SHP77 treated with DMSO at 0.1 percent for 48 hours (cell line): ENCODE data around the gene NDOR1.

ENCODE experiments used
- DNase-seq: peaks from one replicate; lab custom pipeline; 2025; lab: John Stamatoyannopoulos, UW

NDOR1 gene

DNA sequence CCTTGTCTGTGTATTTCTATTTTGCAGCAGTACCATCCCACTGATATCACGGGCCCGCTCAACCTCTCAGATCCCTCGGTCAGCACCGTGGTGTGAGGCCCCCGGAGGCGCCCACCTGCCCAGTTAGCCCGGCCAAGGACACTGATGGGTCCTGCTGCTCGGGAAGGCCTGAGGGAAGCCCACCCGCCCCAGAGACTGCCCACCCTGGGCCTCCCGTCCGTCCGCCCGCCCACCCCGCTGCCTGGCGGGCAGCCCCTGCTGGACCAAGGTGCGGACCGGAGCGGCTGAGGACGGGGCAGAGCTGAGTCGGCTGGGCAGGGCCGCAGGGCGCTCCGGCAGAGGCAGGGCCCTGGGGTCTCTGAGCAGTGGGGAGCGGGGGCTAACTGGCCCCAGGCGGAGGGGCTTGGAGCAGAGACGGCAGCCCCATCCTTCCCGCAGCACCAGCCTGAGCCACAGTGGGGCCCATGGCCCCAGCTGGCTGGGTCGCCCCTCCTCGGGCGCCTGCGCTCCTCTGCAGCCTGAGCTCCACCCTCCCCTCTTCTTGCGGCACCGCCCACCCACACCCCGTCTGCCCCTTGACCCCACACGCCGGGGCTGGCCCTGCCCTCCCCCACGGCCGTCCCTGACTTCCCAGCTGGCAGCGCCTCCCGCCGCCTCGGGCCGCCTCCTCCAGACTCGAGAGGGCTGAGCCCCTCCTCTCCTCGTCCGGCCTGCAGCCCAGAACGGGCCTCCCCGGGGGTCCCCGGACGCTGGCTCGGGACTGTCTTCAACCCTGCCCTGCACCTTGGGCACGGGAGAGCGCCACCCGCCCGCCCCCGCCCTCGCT is 37.5 kb upstream of the NDOR1 start:
- DNase-seq = no peak

DNA sequence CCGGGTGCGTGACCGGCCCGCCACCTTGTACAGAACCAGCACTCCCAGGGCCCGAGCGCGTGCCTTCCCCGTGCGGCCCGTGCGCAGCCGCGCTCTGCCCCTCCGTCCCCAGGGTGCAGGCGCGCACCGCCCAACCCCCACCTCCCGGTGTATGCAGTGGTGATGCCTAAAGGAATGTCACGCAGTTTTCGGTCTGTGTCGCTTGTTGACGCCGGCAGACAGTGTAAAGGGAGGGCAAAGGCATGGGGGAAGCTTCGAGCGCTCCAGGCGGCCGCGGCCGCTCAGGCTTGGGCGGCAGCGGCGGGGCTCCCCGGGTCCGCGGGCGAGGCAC is 37.0 kb upstream of the NDOR1 start:
- DNase-seq = no peak

DNA sequence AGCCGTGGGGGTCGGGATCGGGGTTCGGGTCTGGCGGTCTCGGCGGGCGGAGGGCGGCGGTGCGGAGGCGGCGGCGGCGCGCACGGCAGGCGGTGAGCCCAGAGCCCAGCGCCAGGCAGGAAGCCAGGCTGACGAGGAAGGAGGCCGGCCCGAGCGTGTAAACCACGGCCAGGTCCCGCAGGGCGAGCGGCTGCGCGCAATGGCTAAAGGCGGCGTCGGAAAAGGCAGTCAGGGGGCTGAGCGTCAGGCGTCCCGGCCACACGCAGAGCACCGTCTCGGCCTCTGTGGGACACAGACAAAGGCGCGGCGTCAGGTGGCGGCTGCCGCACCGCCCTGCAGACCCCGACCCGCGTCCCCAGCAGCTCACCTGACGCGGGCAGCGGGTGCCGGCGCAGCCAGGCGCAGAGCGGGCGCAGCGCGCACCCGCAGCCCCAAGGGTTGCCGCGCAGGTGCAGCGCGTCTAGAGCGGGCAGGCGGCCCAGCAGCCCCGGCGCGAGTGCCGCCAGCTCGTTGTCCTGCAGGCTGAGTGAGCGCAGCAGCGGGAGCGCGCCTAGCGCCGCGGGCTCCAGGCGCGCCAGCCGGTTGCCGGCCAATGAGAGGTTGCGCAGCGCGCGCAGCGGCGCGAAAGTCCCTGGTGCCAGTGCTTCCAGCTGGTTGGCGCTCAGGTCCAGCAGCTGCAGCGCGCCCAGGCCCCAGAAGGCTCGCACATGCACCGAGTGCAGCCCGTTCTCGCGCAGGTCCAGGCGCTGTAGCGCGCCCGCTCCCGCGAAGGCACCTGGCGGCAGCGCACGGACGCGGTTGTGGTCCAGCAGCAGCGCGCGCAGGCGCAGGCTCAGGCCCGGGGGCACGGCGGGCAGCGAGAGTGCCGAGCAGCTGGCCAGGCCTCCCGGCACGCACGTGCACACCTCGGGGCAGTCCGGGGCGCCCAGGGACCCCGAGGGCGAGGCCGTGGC is 36.3 kb upstream of the NDOR1 start:
- DNase-seq = peak; percentile 72

DNA sequence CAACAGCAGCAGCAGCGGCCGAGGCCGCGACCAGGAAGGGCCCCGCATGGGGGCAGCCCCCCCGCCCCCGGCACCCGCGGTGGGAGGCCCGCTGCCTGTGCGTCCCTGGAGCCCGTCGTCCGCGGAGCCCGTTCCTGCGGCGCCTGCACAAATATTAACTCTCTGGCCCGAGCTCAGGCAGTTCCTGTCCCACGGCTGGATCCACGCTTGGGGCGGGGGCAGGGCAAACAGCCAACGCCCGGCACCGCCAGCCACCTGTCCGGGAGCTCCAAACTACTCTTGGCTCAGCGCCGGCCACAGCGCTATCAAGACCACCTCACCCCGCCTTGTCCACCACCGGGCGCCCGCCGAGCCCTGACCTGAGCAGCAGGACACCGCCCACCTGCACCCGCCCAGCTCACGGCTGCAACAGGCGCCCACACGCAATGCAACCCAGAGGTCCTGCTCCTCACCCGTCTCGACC is 35.6 kb upstream of the NDOR1 start, which contains the start of gene LRRC26:
Gene LRRC26 (minus strand): TSS at position 156 of the 463 bp plus-strand sequence. CDS start 108 bp downstream, at position 48.
- DNase-seq = no peak

DNA sequence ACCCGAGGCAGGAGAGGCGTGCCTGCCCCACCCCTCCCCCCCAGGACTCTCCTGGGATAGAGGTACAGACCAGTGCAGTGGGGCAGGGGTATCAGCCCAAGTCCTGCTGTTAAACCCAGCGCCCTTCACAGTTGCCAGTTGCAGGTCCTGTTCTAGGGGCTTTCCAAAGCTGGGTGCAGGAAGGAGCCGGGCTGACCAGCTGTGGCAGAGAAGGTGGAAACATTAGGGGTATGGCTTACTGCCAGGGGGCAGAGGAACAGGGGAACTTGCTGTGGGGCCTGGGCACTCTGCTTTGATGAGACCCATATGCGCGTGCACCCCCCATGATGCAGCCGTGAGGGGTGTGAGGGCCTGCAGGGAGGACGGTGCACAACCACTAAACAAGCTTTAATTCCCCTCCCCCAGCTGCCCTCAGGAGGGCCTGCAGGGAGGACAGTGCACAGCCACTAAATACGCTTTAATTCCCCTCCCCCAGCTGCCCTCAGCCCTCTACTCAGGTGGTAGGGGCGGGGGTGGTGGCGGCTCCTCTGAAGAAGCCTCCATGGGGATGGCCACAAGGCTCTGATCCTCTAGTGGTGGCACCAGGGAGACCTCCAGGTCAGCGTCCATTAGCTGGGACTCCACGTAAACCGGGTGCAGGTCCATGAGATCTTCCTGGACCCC is 34.9 kb upstream of the NDOR1 start:
- no peak for DNase-seq

DNA sequence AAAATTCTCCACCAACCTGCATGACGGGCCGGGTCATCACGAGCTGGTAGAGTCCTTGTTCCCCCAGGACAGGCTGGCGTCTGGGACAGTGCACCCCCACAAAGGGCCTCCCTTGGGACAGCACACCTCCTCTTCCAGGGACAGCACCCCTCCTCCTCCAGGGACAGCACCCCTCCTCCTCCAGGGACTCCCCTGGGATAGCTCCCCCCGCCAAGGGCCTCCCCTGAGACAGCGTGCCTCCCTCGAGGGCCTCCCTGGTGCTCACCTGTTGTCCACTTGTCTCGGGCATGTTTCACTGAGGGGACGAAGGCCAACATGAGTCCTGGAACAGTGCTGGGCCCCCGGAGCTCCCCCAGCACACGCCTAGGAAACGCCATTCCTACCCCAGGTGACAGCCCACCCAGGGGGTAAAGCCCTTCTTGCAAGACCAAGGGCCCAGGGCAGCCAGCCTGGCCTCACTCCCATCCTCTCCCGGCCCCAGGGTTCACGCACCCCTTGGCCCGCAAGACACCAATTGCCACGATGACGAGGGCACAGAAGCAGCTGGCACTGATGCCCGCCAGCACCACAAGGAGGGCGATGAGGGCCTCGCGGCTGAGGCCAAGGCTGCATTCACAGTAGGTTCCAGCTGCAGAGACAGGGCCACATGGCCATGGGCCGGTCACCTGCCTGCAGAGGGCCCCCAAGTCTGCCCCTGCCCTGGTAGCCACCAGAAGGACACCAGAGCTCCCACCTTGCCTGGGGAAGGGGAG is 34.2 kb upstream of the NDOR1 start:
- no peak for DNase-seq

DNA sequence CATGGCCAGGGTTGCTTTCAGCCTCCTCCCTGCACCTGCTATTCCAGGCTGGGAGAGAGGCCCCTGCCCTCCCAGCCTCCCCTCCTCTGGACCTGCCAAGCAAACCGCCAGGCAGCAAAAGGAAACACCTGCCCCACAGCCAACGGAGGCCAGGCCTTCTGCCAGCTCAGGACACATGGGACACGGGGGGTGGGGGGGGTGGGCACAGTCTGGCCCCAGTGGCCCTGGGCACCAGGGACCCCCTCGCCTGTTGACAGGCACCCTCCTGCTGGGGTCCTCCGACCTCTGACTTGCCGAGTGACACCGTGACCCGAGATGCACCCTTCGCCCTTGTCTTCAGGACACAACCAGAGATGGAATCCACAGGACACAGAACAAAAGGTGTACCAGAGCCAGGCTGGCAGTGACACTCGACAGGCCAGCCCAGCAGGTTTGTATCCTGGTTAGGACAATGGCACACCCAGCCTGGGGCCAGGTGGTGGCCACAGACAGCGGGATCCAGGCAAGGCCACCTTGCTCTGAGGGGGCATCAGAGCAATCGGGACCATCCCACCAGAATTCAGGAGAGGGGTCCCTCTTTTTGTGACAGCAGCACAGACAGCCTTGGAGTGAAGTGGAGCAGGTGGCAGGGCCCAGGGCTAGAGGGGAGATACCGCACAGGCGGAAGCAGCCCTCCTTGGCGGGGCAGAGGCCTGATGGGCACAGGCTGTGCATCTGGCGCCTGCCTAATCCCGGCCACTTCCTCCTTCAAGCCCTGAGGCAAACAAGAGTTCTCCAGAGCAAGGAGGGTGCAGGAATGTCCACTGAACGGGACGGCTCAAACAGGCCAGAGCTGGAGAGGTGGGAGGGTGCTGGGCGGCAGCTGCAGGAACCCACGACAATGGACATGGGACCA is 32.4 kb upstream of the NDOR1 start:
- peak; percentile 28 for DNase-seq

DNA sequence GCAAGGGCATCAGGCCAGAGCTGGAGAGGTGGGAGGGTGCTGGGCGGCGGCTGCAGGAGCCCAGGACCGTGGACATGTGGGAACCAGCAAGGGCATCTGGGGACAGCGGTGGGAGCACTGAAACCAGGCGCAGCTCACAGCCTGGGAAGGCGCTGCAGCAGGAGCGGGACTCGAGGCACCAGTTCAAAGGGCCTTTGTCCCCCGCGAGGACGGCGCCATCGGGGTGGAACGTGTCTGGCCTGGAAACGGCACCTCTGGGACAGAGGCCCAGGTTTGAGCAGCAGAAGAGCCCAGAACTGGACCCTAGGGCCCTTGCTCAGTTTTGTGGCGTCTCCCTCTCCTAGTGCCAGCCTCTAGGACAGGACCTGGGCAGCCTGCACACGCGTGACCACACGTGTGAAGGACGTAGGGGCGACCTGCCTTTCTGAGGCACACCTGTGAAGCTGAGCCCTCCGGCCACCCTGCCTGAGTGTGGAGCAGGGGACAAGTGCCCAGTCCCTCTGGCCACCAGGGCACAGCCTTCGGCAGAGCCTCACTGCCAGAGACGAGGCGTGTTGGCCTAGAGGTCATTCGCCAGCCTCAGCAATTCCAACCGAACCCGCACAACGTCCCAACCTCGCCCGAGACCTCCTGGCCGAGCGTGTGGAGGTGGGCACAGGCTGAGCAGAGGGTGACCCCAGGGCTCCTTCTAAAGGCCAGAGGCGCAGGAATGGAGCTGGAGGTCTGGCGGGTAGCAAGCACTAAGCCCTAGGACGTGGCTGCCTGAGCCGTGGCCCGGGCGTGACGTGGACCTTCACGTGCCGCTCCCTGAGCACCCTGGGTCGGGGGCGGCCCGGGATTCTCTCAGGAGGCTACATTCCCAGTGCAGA is 31.5 kb upstream of the NDOR1 start:
- DNase-seq = no peak

DNA sequence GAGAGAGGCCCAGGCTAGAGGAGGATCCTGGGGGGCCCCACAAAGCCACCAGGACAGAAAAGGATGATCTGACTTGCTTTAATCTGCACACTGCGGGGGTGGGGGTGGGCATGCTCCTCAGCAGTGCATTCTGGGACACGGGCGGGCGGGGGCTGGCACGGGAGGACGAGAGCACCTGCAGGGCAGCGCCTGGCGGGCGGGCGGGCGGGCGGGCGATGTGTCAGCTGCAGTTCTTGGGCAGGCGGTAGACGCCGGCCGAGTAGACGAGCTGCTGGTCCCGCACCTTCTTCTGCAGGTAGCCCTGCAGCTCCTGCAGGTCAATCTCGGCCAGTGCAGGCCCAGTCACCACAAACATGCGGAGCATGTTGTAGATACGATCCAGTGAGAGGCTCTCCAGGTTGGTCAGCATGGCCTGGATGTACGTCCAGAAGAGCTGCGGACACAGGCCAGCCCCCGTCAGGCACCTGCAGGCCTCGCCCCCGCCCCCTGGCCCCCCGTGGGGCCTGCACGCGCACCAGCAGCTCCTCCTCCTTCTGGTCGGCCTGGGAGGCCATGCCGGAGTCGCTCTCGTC is 30.7 kb upstream of the NDOR1 start:
- no peak for DNase-seq

DNA sequence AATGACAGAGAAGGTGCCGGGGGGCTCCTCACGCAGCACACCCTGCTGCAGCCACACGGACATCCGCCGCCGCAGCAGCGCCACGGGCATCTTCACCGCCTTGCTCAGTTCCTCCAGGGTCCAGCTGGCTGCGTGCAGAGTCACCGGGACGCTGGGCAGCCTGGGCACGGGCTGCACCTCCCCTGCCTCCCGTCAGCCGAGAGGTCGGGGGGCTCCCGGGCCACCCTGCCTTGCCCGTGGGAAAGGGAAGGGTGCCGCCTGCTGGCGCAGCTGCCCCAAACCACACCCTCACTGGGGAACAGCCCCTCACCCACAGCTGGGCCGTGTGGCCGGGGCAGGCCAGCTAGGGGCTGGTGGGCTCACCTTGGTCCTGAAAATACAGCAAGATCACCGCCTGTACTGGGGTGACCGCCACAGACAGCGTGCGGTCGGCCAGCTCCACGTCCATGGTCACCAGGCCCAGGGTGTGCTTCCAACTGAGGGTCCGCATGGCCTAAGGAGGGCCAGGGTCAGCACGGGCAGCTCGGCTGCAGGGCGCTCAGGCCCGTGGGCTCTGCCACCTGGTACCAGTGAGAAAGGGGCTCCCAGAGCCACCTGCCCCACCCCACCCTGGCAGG is 30.0 kb upstream of the NDOR1 start:
- no peak for DNase-seq

DNA sequence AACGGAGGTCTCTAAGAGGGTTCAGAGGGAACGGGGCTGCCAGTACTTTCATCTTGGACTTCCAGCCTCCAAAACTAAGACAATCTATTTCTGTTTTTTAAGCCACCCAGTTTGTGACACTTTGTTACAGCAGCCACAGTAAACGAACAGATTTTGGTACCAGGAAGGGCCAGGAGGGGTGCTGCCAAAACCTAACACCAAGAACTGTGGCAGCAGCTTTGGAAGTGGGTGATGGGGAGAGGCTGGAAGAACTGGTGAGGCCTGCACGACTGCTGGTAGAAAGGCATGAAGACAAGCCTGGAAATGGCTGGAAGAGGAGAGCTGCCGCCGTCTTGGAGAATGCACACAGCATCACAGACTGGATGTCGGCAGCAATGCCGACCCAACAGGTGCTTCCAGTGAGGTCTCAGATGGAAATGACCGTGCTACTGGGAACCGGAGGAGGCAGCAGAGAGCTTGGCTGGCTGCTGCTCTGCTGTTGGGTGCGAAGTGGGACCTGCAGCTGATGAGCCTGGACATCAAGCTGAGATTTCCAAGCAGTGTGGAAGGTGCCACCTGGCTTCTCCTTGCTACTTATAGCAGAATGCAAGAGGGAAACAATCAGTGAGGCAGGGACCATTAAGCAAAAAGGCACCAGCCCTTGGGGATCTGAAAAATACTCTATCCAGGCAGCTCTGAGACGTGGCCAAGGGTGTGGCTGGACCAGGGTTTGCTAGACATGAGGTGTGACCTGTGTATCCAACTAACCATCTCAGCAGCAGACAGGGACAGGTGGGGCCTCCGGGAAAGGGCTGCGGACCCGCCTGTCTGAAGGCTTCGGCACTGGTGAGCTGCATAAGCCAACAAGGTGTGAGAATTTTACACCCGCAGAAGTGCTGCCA is 29.0 kb upstream of the NDOR1 start:
- DNase-seq = no peak

DNA sequence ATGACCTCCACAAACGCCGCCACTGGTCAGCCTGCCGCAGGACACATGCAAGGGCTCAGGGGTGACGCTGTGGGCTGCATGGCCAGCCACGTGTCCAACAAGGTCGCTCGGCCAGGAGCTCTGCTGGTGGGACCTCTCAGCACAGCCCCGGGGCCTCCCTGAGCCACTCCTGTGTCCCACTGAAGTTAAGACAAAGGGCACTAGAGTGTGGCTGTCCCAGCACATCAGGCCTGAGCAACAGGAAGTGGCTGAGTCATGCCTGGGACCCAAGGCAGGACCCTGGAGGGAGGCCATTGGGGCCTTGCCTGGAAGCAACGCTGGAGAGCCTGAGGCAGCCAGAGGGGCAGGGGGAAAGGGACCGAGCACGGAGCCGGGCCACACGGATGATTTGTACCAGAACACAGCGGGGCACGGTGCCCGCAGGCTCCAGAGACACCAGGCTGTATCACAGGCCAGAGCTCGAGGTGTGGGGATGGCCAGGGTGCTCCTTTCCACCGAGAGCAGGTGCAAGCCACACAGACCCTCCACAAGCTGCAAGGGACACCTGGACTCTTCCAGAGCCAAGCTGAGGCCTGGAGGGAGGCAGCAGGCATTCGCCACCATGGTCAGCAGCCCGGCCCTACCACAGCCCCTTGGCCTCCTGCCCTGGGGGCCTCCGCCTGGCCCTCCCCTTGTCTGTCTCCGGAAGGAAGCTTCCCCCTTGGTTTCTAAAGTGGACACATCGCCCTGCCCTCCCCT is 27.1 kb upstream of the NDOR1 start:
- no peak for DNase-seq

DNA sequence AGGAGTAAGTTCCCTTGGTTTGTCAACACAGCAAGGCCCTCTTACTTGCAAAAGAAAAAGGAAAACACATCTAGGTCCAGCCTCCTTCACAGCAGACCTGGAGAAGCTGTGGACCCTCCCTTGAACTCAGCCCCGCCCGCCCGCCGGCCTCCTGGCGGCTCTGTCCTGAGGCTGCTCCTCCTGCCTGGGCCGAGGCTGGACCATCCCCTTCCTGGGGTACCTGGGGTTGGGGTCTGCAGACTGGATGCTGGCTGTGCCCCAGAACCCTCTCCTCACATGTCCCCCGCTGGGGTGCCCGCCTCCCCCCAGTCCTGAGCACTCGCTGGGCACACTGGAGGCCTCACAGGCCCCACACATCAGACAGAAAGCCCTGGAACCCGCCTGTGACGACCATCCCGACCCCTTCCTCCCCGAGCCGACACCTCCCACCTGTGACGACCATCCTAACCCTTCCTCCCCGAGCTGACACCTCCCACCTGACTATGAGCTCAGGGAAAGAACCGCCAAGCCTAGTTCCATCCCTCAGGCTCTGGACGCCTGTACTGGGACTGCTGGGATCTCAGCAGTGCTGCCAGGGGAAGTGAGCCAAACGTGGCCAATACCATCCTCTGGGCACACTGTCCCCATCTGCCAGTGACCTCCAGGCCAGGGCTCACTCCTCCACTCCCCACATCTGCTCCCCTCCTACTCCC is 26.4 kb upstream of the NDOR1 start:
- no peak for DNase-seq

DNA sequence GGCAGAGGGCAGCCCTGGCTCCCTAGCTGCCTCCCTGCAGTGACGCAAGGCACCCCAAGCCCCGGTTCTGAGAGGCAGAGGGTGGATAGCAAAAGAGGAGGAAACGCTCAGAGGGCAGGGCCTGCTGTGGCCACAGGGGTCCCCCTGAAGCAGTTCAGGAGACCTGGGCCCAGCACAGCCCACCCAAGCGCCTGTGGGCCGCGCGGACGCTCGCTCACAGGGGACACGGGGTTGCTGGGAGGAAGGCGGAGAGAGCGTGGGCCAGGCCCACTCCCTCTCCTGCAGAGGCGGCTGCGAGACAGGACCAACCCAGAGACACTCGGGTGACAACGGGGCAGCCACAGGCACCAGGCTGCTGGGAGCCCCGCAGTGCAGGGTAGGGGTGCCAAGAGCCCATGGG is 25.7 kb upstream of the NDOR1 start:
- no peak for DNase-seq

DNA sequence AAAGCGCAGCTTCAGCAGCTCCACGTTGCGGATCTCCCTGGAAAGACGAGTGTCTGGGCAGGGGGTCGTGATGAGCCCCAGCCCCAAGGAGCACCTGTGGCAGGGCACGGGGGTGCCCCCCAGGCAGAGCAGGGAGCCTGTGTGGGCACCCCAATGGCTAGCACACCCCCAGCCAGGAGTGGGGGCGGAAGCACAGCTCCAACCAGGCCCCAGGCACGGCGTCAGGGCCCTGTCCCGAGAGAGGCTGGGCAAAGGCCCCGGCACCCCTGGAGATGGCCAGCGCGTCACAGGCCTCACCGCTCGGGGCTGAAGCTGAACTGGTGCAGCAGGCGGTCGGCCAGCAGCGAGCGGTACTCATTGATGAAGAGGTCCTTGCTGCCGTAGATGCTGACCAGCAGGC is 25.0 kb upstream of the NDOR1 start:
- no peak for DNase-seq

DNA sequence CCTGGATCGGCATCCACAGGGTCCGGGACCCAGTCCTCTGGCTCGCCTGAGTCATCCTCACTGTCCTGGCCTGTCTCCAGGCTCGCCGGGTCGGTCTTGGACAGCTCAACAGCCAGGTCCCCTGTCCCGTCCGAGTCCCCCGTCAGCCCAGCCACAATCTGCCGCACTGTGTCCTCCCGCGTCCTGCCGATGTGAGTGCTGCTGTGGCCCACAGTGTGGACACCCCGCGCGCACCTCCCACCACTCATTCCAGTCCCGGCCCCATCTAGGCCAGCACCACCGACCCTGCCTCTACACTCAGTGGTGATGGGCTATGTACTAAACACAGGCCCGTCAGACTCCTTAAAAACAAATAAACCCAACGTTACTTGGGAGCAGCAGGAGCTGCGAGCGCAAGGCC is 23.8 kb upstream of the NDOR1 start:
- DNase-seq = no peak

DNA sequence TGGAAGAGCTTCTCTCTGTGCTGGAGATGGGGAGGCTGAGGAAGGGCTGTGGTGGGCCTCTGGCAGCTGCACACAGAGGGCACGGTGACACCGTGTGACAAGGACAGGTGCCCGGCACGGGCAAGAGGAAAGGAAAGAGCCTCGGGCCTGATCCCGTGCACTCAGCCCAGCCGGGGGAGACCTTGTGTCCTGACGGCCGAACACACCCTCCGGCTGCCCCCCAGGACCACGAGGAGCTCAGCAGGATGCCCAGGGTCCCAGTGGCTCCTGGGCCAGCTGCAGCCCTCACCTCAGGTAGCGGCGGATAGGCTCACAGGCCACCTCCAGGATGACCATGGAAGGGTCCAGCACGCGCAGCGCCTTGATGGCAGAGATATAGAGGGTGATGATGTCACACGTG is 22.7 kb upstream of the NDOR1 start:
- DNase-seq = no peak
